Coronary artery (tissue), 2 donors: Measurements from ENCODE around the gene SCN9A.

ENCODE experiments used
- DNase-seq: peaks from one replicate; pipeline ENCODE4 v3.0.0-alpha.2; 2017; ENCODE audit warnings: low spot score
- H3K27ac ChIP-seq, 2 donors: fragments of 200-600 bp; sonication (generic); one replicate each; pipeline ENCODE4 v1.5.1; 2016 to 2019
- H3K4me3 ChIP-seq: fragments of 200-600 bp; sonication (generic); 2 replicates; pipeline ENCODE4 v1.5.1; 2016; ENCODE audit warnings: mild to moderate bottlenecking, moderate library complexity
- TF ChIP-seq, protein P1 (sequence below): fragments of 200-600 bp; sonication (generic); IDR thresholded peaks from one replicate; pipeline ENCODE4 v1.5.1; 2019; ENCODE audit warnings: antibody characterized with exemption

Gene SCN9A

DNA sequence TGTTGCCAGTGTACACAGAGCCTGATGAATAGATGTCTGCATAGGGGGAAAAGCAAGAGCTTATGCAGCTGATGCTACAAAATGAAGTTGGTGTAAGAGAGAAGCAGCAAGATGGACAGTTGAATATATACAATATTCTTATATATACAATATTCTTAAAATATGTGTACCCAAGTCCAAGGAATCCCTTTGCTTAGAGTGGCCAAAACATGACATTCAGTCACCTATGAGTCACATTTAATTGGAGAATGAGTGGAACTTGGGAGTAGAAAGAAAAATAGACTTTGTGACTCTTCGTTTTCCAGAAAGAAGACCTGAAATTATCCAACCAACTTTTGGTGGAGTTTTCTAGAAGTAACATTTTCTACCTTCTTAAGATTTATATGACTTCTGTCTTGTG is 81.8 kb downstream of the SCN9A start:
- no peak overlapping the region for H3K4me3 ChIP-seq
- H3K27ac ChIP-seq: no peak overlapping the region
- no peak for DNase-seq
- TF ChIP-seq, protein P1, sequence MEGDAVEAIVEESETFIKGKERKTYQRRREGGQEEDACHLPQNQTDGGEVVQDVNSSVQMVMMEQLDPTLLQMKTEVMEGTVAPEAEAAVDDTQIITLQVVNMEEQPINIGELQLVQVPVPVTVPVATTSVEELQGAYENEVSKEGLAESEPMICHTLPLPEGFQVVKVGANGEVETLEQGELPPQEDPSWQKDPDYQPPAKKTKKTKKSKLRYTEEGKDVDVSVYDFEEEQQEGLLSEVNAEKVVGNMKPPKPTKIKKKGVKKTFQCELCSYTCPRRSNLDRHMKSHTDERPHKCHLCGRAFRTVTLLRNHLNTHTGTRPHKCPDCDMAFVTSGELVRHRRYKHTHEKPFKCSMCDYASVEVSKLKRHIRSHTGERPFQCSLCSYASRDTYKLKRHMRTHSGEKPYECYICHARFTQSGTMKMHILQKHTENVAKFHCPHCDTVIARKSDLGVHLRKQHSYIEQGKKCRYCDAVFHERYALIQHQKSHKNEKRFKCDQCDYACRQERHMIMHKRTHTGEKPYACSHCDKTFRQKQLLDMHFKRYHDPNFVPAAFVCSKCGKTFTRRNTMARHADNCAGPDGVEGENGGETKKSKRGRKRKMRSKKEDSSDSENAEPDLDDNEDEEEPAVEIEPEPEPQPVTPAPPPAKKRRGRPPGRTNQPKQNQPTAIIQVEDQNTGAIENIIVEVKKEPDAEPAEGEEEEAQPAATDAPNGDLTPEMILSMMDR: no peak

DNA sequence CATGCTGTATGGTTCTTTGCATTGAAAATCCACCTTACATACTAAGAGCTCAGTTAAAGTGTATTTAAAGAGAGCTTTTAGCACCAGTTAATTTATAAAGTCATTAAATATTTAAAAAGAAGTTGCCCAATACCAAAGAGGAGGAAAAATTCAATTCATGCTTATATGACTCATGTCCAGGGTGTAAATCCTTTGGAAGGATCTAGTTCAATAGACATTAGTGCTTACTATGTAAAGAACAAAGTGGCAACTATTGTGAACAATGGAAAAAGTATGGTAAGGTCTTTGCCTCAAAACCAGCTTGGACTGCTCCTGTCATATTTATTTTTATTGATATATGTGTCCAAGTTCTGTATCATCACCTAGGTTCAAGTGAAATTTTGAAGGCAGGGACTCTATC is 90.5 kb downstream of the SCN9A start:
- H3K4me3 ChIP-seq: no peak overlapping the region
- no peak for DNase-seq
- H3K27ac ChIP-seq: no peak overlapping the region
- TF ChIP-seq, protein P1: no peak

DNA sequence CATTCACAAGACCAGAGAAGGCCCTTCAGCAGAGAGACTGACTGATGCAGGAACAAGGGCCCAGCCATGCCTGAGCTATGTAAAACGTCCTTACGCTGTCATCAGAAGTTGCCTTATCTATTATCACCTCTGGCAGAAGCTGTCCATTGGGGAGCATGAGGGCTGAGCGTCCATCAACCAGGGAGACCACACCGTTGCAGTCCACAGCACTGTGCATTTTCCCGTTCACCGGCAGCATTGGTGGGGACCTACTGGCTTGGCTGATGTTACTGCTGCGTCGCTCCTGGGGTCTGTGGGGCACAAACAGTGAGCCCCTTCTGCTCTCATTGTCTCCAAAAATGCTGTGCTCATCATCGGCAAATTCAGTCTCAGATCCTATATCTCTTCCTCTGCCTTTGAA is 91.4 kb downstream of the SCN9A start:
- Histone ChIP-seq H3K4me3 (no peak overlapping the region), H3K27ac (no peak overlapping the region)
- TF ChIP-seq, protein P1: no peak
- no peak for DNase-seq

DNA sequence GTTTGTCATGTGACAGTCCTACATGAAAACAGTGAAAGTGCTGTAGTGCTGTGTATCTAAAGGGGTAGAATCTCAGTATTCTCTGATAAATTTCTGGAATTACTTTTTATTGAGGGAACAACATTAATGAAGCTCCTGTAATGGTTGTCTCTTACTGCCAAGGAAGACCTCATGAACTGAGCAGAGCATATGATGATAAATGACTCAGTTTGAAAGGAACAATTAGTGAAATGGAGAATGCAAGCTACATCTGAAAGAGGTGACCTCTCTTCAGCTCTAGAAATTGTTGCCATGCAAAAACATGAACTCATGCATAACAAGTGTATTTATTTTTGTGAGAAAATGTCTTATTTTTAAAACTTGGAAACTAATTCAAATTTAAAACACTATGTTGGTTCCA is 93.6 kb downstream of the SCN9A start:
- Histone ChIP-seq H3K4me3 (no peak overlapping the region), H3K27ac (no peak overlapping the region)
- DNase-seq: no peak
- TF ChIP-seq, protein P1: no peak

DNA sequence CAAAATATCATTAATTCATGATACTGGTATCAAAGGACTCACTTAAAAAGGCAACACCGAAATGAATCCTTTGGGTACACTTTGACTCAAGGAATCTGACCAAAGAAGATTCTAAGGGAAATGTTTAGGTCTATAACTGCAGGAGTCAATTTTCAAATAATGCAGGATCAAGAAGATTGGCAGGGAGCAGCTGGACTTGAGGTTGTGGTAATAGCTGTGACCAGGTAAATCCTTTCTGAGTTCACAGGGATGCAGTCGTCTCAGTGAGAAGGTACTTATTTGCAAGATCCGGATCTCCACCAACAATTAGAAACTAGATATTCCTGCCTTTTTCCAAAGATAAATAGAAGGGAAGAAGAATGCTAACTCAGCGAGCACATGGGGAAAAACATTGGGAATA is 96.9 kb downstream of the SCN9A start:
- Histone ChIP-seq H3K4me3 (no peak overlapping the region), H3K27ac (no peak overlapping the region)
- TF ChIP-seq, protein P1: no peak
- DNase-seq: no peak

DNA sequence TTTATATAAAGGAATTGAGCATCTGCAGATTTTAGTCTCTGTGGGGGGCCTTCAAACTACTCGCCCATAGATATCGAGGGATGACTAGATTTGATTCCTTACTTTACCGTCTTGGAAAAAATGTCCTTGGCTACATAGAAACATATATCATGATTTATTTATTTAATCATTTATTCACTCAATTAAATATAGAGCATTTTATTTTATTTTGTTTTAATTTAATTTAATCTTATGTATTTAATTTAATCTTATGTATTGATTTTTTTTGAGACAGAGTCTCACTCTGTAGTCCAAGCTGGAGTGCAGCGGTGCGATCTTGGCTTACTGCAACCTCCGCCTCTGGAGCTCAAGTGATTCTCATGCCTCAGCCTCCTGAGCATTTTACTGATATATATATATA is 105.4 kb downstream of the SCN9A start:
- no peak for DNase-seq

DNA sequence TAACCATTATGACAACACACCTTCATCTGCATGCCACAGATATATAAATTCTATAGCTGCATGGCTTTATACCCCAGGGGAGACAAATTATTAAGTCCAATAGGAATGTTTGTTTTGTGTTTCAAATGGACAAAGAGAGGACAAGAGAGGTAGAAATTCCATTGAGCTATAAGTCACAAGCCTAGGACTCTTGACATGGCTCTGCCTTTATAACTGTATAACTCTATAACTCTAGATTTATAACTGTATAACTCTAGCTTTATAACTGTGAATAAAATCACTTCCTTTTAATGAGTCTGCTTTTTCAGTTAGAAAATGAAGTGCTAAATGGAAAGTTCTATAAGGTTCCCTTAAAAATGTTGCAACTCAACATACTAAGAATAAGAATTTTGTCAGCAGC is 106.4 kb downstream of the SCN9A start:
- TF ChIP-seq, protein P1: no peak
- DNase-seq: no peak
- Histone ChIP-seq H3K27ac (no peak overlapping the region), H3K4me3 (no peak overlapping the region)

More for the DNA sequence above, 105.4 kb downstream of the SCN9A start:
- TF ChIP-seq, protein P1: no peak
- Histone ChIP-seq H3K4me3 (no peak overlapping the region), H3K27ac (no peak overlapping the region)
